Measurements from ENCODE around the gene ADAM29. TPM values are rescaled to one million over a fixed set of nuclear protein-coding genes. Genes with fewer than 3 reads are reported as not detected.
"Not testable (repeated sequence)": the region's sequence is repeated elsewhere in the genome, so short reads cannot be mapped to it uniquely, and the experiment has no call there.

ADAM29 gene
- total RNA-seq, 2 donors from 2014 or later: not detected

- H3K9me3 Mint-ChIP-seq: peaks cover 6% of the 10 kb centered on the region
- H3K27me3 Mint-ChIP-seq: no peaks in the 10 kb centered on the region
- H3K4me3 Mint-ChIP-seq: no peak overlapping the region
- no peak overlapping the region for H3K27ac Mint-ChIP-seq
- no peaks in the 10 kb centered on the region for H3K4me1 Mint-ChIP-seq
- H3K36me3 Mint-ChIP-seq (ENCODE audit: low read depth): no peaks in the 10 kb centered on the region
- ATAC-seq (replicated peaks): no peak
Observed at GRCh38 chr4:174996079-174996478, 77.9 kb downstream of the ADAM29 start.

- ATAC-seq (replicated peaks): no peak
- no peaks in the 10 kb centered on the region for H3K4me1 Mint-ChIP-seq
- H3K4me3 Mint-ChIP-seq: no peak overlapping the region
- peaks cover 6% of the 10 kb centered on the region for H3K9me3 Mint-ChIP-seq
- H3K27me3 Mint-ChIP-seq: no peaks in the 10 kb centered on the region
- no peak overlapping the region for H3K27ac Mint-ChIP-seq
- H3K36me3 Mint-ChIP-seq (ENCODE audit: low read depth): no peaks in the 10 kb centered on the region
Observed at GRCh38 chr4:174999407-174999806, 81.2 kb downstream of the ADAM29 start.

- ATAC-seq (replicated peaks): no peak
- Mint-ChIP-seq H3K9me3 (peaks cover 5% of the 10 kb centered on the region), H3K27me3 (no peaks in the 10 kb centered on the region), H3K27ac (no peak overlapping the region), H3K4me1 (no peaks in the 10 kb centered on the region), H3K4me3 (no peak overlapping the region), H3K36me3 (ENCODE audit: low read depth) (no peaks in the 10 kb centered on the region)
Observed at GRCh38 chr4:175017751-175018150, 99.6 kb downstream of the ADAM29 start.

GRCh38 chr4:175019447-175019846 is 101.3 kb downstream of the ADAM29 start:
- H3K27me3 Mint-ChIP-seq; H3K27ac Mint-ChIP-seq; H3K36me3 Mint-ChIP-seq (ENCODE audit: low read depth); H3K4me1 Mint-ChIP-seq; H3K9me3 Mint-ChIP-seq; H3K4me3 Mint-ChIP-seq; ATAC-seq (replicated peaks): not testable (repeated sequence)

Other genes with a start within 250 kb of the ADAM29 start
- gene GLRA3, start 89.1 kb upstream of the ADAM29 start, total RNA-seq: not detected